DMS114 treated with DMSO at 0.1 percent for 48 hours (cell line): ENCODE results near the gene TGFBR3.

ENCODE experiments used
- DNase-seq: peaks from one replicate; lab custom pipeline; 2025; ENCODE audit not compliant: unreplicated experiment; lab: John Stamatoyannopoulos, UW

The TGFBR3 gene

GRCh38 chr1:91741906-91742305 lies 144.0 kb downstream of the TGFBR3 start:
- DNase-seq = no peak

DNA sequence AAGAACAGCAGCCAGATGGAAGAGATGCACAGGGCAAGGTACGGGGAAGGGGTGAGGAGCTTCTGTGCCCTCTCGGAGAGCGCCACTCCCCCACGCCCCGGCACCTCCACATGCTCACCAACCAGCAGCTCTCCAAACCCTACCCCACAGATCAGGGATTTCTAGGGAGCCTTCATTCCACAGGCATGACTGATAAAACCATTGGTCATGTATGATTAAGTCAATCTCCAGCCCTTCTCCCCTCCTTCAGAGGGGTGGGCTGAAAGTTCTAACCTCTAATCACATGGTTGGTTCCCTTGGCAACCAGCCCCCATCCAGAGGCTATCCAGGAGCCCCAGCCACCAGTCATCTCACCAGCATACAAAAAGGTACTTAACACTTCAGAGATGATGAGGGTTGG lies 144.7 kb downstream of the TGFBR3 start:
- DNase-seq = no peak

- DNase-seq = no peak
These were observed 148.3 kb downstream of the TGFBR3 start for GRCh38 chr1:91737650-91738049.

GRCh38 chr1:91736715-91737615 lies 149.0 kb downstream of the TGFBR3 start:
- DNase-seq = no peak

GRCh38 chr1:91736146-91736714 lies 149.7 kb downstream of the TGFBR3 start:
- no peak for DNase-seq

DNA sequence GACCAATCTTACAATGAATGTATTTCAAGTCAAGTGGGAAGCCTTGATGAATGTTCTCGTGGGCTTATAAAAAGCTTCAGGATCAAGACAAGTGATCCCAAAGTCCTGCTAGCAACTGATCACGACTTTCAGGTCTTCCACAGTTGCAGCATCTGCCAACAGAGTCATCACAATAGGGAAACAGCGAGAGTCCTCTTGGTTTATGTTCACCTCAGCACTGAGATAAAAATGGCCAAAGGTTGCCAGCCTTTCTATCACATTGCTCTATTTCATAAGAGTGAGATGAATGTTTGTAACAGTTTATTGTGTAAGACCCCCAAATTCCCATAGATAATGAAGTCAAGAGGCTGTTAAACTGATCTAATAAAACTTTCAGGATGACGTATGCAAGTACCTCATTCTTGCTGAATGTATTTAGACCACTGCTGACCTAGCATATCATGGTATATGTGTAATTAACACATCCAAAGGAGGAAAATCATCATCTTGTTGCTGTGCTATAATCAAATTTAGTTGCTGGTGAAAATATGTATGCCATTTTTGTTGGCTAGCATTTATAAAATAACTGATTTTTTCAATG lies 150.6 kb downstream of the TGFBR3 start:
- no peak for DNase-seq

GRCh38 chr1:91734761-91735160 lies 151.2 kb downstream of the TGFBR3 start:
- no peak for DNase-seq

DNA sequence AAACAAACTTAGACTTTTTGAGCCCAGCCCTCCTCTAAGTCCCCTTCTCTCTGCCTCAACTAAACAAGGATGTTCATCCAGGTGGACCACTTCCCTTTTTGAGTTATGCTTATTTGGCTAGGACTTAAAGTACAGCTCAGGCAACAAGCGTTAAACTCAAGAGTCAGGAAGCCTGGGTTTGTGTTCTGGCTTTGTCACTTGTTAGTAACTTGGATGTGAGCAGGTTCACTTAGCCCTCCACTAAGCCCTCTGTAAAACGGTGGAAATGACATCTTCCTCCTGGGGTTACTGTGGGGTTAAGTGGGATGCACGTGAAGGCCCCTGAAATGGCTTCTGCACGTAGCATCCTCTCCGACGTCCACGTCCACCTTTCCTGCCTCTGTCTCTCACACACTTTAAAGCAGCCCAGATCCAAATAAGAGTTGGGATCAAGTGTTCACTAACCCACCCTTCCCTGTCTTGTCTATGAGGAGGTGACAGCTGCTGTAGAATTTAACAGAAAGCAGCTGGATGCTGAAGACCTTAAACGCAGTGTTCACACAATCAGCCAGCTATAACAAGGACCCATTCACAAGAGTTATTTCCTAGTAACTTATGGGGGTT lies 152.7 kb downstream of the TGFBR3 start:
- no peak for DNase-seq

- DNase-seq = no peak
These were observed 153.5 kb downstream of the TGFBR3 start for GRCh38 chr1:91732291-91733107.

GRCh38 chr1:91731815-91732214 lies 154.1 kb downstream of the TGFBR3 start:
- no peak for DNase-seq

DNA sequence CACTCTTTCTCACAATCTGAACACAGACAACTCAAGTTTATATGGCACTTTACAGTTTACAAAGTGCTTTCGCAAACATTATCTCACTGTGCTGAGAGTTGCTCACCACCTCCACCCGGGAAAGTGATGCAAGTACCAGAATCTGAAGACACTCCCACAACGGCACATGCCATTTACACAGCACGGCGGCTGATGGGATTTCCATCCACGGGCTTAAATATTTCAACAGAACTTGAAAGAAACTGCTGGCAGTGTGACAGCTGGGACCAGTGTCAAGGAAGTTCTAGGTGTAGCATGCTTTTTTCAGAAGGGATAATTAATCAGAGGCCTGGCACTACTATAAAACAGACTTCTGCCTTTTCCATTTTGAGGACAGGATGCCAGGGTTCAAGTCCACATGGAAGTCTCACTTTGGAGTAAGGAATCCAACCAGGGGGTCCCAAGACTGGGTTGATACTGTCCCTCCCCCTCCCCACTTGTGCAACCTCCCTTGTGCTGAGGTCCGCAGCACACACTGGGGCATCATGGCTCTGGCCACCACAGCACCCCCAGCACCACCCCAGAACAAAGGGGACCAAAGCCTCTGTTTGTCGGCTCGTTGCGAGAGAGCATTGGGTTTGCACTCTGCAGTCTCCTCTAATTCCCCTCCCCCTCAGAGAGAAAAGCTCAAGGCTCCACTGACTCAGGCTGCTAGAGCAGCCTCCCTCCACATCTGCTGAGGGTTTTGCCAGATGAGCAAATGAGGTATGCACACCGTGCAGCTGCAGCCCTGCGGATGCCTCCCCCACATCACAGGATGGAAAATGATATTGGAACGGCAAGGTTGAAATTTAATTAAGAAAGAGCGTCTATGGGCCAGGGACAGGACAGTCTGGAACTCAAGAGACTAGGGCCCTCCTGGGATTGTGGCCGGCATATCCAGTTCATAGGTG lies 154.9 kb downstream of the TGFBR3 start:
- no peak for DNase-seq

DNA sequence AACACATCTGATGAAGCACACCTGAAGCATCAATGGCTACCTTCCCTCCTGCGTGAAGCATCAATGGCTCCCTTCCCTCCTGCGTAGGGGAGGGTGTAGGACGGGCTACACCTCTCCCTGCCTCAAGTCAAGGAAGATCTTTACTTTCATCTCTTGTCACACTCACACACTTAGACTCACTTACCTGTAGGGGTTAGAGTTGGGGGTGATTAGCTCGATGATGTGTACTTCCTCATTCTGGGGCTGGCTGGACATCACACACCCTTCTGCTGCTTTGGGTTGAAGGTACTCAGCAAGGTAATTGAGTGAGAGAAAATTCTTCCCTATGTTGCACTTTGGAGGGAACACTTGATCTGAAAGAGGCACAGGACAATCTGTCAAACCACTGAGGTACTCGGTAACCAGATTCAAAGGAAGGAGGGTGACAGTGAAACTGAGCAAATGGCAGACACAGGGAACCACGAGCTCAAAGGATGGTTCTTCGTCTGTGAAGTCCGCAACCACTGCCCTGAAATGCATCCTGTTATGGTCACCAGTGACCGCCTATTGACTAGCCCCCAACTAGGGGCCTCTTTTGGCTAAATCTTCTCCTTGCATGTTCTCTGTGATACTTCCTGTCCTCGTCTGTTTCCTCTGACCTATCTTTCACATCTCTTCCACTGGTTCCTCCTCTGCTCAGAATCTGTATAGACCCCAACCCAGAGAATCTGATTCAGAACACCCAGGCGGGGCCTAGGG lies 156.2 kb downstream of the TGFBR3 start:
- no peak for DNase-seq

DNA sequence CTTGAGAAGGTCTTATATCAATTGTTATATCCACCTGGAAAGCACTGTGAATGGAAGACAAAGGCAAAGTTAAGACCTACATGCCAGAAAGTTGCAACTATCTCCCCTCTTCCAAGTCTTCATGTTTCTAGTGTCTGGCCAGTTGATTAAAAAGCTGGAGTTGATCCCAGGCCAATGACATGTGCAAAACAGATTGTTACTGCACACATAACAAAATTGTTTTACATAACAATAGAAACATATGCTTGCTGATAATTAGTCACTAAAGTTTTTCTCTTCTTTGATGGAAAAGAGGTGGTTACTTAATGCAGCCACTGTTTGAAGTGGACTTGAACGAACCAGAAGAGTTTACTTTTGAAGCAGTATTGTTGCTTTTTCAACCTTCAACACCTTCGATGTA lies 158.2 kb downstream of the TGFBR3 start:
- DNase-seq = no peak

- DNase-seq = no peak
These were observed 159.8 kb downstream of the TGFBR3 start for GRCh38 chr1:91725989-91726721.

- DNase-seq = no peak
These were observed 160.3 kb downstream of the TGFBR3 start for GRCh38 chr1:91725618-91725988.

- DNase-seq = no peak
These were observed 161.3 kb downstream of the TGFBR3 start for GRCh38 chr1:91724644-91725043.

DNA sequence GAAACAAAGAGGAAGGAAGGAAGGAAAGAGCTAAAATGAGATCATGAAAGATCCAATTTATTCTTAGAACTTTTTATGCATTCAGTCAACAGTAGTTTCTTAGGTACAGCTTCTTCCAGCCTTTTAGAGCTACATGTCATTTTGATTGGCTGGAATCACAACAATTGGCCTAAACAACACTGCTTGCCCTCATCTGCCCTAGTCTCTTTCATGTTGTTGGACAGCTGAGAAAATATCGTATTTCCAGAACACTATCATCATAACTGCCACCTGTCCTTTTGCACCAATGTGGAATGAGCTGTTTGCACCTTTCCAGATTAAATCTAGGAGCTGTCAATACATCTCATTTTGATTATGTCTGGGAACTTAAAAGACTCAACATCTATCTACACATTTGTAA lies 161.7 kb downstream of the TGFBR3 start:
- no peak for DNase-seq

DNA sequence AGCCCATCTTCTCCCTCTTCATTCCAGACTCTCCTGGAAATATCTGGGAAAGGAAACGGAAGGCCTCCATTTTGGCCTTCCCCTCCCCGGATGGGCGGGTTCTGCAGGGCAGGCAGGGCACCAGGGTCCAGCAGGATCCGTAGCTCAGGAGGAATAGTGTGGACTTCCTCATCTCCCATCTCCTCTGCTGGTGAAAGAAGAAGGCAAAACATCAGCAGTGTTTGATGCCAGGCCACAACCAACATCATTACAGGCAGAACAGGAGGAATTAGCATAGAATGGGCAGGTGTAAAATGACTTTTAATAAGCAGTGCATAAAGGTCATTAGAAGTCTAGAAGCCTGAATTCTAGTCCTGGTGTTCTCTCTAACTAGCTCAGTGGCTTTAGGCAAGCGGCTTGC lies 165.9 kb downstream of the TGFBR3 start:
- DNase-seq = no peak

DNA sequence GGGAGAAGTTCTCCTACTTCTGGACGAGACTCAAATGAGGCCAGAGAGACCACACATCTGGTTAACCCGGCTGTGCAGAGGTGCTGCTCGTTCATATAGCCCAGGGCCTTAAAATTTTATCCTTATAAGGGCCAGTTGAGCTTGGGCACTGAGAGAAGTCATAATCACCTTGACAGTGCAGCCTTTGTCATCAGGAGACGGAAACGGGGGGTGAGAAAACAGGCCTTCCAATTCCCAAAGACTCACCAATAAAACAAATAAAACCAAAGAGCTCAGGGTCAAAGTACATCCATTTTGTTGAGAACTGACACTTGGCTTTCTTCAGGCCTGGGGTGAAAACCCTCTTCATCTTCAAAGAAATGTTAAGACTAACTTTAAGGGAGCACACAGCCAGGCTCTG lies 167.1 kb downstream of the TGFBR3 start:
- no peak for DNase-seq
